Cardiac septum (tissue), 1 donor: ENCODE data around the gene LAYN. TPM values are rescaled to one million over a fixed set of nuclear protein-coding genes. Genes with fewer than 3 reads are reported as not detected.

Experiments
- DNase-seq: peaks from one replicate; pipeline ENCODE4 v3.0.0-alpha.2; 2020; ENCODE audit warnings: low spot score
- intact Hi-C: fragments of 100-400 bp; cut with DNase I; formaldehyde crosslinking; loops from one replicate; pipeline ENCODE4 v1.14.0; 2022
- long read RNA-seq: library from polyadenylated mRNA; unstranded; transcript quantifications from one replicate; pipeline ENCODE4 v2.0.0, GENCODE V29; 2021
- total RNA-seq: library from RNA; stranded (reverse); fragmentation: NEBNext Ultra II Directional; extraction: Animal tissue kit (Norgen Biotek cat#: 25700); gene quantifications from one replicate; pipeline ENCODE4 v1.2.1, GENCODE V29; 2021
- donor health status: DM: no; HTN: no; CAD: no.

The LAYN gene
- total RNA-seq, result 4.5 TPM
- long read RNA-seq, partial matches to known transcripts, result 0 of 5 reads
- long read RNA-seq, other reads (novel, unspliced or antisense), result 1 of 5 reads

DNA sequence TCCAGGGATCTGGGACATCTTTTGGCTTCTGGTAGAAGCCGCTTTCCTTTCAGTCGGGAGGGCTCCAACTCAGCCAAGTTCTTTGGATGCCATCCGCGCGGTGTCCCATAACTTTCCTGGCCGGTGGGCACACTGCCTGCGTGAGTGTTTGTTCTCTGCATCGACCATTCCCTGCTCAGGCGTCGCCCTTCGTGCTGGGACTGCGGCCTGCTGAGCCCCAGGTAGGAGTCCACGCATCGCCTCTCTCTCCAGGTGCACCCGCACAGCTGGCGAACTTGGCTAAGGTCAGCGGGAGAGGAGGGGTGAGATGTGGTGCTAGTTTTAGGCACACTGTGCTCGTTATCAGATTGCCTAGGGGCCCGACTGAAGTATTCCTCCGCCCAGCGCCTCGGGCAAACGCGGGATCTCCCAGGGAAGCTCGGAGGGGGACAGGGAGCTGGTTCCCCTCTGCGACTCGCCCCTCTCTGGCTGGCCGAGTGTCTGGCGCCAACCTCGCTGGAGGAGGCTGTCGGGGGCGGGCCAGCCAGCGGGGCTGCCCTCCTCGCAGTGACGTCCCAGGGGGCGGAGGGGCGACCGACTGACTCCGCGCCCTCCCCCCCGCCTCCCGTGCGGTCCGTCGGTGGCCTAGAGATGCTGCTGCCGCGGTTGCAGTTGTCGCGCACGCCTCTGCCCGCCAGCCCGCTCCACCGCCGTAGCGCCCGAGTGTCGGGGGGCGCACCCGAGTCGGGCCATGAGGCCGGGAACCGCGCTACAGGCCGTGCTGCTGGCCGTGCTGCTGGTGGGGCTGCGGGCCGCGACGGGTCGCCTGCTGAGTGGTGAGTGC is at the start of gene LAYN:
TSS of gene LAYN (plus strand) at position 607 of the 823 bp plus-strand sequence. CDS start at position 731, 124 bp downstream.
- no peak for DNase-seq
- intact Hi-C loops, result no loop called here

DNA sequence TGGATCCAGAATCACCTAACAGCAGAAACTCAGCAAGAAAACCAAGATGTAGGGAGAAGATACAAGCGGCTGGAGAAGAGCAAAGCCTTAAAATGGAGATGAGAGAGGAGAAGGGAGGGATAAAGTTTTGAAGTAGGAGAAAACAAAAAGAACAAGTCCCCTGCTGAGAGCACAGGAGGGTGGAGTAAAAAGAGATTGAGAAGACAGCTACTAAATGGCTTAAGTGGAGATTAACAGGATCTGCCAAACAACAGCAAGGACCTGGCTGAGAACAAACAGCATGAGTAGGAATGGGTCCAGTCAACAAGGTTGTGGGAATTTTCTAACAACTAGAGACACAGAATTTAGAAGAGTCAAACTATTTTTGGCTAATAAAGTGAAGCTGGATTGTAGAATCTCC is 46.5 kb upstream of the LAYN start:
- no peak for DNase-seq
- intact Hi-C loops, result no loop called here

- DNase-seq, result no peak
- intact Hi-C loops, result no loop called here
These were observed 41.0 kb upstream of the LAYN start for GRCh38 chr11:111499483-111499882.

DNA sequence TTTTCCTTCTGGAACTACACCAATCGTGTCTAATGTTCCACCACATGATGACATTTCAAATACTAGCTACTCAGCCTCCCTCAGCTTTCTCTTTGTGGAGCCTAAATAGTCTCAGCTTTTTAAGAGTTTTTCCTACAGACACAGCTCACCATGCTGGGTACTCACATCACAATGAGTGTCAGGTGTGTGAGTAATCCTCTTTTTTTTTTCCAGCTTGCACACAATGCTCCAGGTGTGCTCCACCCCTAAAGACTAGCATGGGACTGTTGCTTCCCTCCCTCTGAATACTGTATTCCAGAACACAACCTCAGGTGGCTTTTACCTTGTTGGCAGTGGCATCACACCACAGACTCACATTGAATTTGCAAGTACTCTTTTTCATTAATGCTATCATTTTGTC is 40.0 kb upstream of the LAYN start:
- DNase-seq, result no peak
- intact Hi-C loops, result no loop called here

GRCh38 chr11:111502611-111503010 is 37.9 kb upstream of the LAYN start:
- intact Hi-C loops, result no loop called here
- no peak for DNase-seq

DNA sequence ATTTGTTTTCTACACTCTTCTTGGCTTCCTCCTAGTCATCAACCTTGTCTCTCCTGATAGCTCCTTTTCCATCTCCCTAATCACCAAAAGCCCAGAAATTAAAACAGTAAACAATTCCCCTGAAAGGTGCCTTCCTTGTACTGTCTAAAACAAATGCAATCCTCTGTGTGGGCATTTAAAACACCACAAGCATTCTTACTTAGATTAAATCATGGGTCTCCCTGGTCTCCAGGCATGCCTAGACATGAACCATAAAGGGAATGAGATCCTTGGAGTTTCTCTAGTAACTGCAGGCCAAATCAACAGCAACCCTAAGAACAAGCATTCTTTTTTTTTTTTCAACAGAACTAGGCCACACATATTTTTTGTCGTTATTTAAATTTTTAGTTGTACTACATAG is 30.2 kb upstream of the LAYN start:
- DNase-seq, result no peak
- intact Hi-C loops, result no loop called here

GRCh38 chr11:111512296-111513239 is 28.0 kb upstream of the LAYN start, which contains the start of gene BTG4:
Gene BTG4, minus strand, starts transcription at chr11:111512386. Its CDS starts 13,610 bp downstream, at chr11:111498776.
- intact Hi-C loops, result no loop called here
- DNase-seq, result no peak

- DNase-seq, result no peak
These were observed 27.3 kb upstream of the LAYN start for GRCh38 chr11:111513240-111513605.

DNA sequence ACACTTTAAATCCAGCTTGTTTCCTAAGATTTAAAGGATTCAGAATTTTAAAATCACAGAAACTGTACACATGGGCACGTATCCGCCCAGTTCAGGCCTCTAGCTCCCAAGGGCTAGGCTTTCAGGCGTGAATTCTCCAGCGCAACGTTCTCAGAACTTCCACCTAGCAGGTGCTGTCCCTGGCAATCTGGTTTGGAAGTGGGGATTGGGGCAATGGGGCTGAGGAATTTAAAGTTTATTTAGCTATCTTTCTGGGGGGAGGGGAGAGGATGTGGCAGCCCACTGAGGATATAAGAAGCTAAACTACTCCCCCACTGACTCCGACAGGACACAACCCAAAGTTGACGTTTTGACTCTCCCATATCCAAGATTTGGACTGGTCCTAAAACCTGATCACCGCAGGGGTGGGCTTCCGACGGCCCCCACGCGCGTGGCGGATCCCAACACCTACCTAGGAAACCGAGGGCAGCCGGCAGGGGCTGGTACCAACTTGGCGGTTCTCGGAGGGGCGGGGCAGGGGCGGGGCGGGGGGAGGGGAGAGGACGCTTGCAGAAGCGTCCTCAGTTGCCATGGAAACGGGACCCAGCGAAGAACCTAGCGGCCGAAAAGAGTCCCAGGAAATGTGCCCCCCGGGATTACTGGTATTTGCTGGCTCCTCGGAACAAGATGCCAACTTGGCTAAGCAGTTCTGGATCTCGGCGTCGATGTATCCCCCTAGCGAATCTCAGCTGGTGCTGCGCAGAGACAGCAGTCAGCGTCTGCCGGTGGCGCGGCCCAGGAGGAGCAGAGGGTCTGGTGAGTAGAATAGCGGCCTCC is 26.1 kb upstream of the LAYN start, which contains the start of gene HOATZ:
TSS of gene HOATZ (plus strand) at position 563 of the 816 bp plus-strand sequence. CDS start at position 570, 7 bp downstream.
- no peak for DNase-seq
- intact Hi-C loops, result no loop called here

More at GRCh38 chr11:111513240-111513605, 27.3 kb upstream of the LAYN start:
- intact Hi-C loops, result no loop called here

DNA sequence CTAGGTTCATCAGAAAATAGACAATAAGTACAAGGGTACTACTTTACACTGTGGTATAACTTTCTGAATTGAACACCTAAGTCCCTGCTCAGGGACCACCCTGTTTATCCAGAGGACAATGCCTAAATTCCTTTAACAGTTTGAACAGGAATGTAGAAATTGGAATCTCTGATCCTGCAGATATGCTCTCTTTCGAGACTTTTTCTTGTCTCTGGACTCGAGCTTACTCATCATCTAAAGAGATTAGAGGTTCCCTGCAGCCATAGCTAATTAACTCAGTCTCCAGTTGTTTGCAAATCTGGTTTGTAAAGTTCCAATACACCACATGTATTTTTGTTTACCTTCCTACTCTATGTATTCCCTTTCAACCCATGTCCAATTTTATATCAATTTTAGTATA is 24.9 kb upstream of the LAYN start:
- intact Hi-C loops, result no loop called here
- DNase-seq, result no peak

DNA sequence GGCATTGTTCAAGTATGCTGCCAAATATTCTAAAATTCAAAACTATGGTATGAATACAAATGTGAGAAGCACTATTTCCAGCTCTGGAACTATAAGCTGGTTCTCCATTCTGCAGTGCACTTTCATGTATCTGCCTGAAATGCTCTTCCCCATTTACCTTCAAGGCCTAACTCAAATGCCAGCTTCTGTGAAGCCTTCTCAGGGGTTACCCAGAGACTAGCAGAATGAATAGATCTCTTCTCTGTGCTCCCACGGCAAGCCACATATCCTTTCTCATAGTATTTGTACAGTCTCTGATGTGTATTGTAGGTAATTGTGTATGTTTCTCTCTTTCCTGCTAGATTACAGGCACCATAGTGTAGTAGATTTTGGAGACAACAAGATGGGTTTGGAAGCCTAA is 21.9 kb upstream of the LAYN start:
- intact Hi-C loops, result no loop called here
- no peak for DNase-seq

GRCh38 chr11:111520560-111520959 is 20.0 kb upstream of the LAYN start:
- intact Hi-C loops, result no loop called here

DNA sequence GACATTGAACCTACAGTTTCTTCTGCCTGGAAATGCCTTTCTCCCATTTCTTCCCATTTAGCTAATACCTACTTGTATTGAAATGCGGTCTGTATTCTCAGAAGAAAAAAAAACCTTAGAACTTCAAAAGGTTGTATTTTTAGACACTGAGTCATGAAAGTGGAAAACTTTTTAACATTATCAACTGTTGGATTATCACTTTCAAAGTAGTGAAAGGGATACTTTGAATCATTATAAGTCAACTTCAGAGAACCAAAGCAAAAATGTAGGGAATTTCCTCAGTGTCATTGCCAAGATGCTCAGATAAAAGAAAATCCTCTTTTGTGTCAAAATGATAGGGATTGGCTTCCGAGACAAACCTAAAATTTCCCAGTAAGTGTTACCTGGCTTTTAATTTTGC is 19.4 kb upstream of the LAYN start:
- no peak for DNase-seq
- intact Hi-C loops, result no loop called here

More at GRCh38 chr11:111520560-111520959, 20.0 kb upstream of the LAYN start:
- DNase-seq, result no peak

- intact Hi-C loops, result no loop called here
- no peak for DNase-seq
These were observed 18.1 kb upstream of the LAYN start for GRCh38 chr11:111522426-111522825.

DNA sequence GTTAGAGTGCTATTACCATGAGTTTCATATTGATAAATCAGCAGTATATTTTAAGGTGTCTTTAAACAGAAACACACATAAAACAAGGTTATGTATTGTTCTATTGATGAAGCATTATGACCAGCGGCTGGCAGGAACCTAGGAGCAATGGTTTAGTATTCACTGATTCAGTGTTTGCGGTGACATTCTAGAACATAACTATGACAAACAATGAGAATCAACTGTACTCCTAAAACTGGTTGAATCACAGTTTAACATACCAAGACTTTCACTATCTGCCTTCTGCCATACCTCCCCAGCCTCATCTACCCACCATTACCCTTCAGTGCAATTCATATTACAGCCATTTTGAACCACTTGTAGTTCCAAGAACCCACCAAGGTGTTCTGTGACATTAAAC is 17.2 kb upstream of the LAYN start:
- no peak for DNase-seq
- intact Hi-C loops, result no loop called here

GRCh38 chr11:111524056-111524455 is 16.5 kb upstream of the LAYN start:
- intact Hi-C loops, result no loop called here
- DNase-seq, result no peak

GRCh38 chr11:111525456-111525855 is 15.1 kb upstream of the LAYN start:
- intact Hi-C loops, result no loop called here
- DNase-seq, result no peak

DNA sequence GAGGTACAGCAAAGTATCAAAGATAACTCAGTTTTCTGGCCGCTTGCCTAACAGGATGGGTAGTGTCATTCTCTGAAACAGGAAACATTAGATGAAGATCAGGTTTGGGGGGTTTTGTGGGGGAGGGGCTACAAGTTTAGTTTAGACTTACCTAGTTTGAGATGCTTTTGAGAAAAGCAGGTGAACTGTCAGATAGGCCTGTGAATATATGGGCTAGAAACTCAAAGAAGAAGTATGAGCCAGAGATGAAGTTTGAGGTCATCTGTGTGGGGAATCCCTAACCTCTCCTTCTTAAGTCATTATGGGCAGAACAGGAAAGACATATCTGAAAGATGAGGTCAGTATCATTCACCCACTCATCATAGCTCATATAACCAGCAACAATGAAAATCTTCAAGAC is 14.0 kb upstream of the LAYN start:
- intact Hi-C loops, result no loop called here
- DNase-seq, result no peak

DNA sequence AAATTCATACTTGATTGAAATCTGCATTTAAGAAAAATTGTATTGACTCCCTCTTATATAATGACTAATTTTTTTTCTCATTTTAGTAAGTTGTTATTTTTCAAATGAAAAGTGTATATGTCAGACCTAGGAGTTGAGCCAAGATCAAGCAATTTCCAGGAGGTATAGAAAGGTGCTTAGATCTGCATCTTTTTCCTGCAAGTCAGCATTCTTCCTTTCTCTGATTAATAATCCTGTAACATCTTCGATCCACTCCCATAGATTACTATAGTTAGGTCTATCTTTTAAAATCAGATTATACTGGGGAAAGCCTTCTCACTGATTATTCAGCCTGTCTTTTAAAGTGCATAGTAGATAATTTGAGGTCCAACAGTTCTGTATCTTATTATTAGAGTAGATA is 13.2 kb upstream of the LAYN start:
- intact Hi-C loops, result no loop called here
- no peak for DNase-seq
